BLaER1 treated with 17β-estradiol and CSF1 and Interleukin-3, amounts not matched to agents 10 nM and 100 nM (cell line): ENCODE measurements around the gene EFNA1.

Source experiments
- H3K27ac ChIP-seq, 11 experiments: shearing (Covaris generic); formaldehyde crosslinking; 2 replicates each; pipeline ENCODE4 v1.8.1; 2022
- H3K27me3 ChIP-seq, 11 experiments: shearing (Covaris generic); formaldehyde crosslinking; 2 replicates each; pipeline ENCODE4 v1.8.1; 2022
- H3K36me3 ChIP-seq, 11 experiments: shearing (Covaris generic); formaldehyde crosslinking; 2 replicates each; pipeline ENCODE4 v1.8.1; 2022
- H3K4me1 ChIP-seq, 10 experiments: shearing (Covaris generic); formaldehyde crosslinking; 2 replicates each; pipeline ENCODE4 v1.8.1; 2022
- H3K4me2 ChIP-seq, 11 experiments: shearing (Covaris generic); formaldehyde crosslinking; 2 replicates each; pipeline ENCODE4 v1.8.1; 2022
- H3K4me3 ChIP-seq, 10 experiments: shearing (Covaris generic); formaldehyde crosslinking; 2 replicates each; pipeline ENCODE4 v1.8.1; 2022
- H3K9ac ChIP-seq, 11 experiments: shearing (Covaris generic); formaldehyde crosslinking; 2 replicates each; pipeline ENCODE4 v1.8.1; 2022
- H3K9me3 ChIP-seq, 11 experiments: shearing (Covaris generic); formaldehyde crosslinking; replicated peaks in 1 of 11; 2 replicates each; pipeline ENCODE4 v1.8.1; 2022
- H4K20me1 ChIP-seq, 11 experiments: shearing (Covaris generic); formaldehyde crosslinking; 2 replicates each; pipeline ENCODE4 v1.8.1; 2022
- Cebpa-rat ChIP-seq, 11 experiments: shearing (Covaris generic); IDR thresholded peaks; 2 replicates each; pipeline ENCODE4 v1.8.1; 2022

Gene EFNA1

GRCh38 chr1:155182052-155182550 is 54.4 kb downstream of the EFNA1 start:
- no peak overlapping the region for H3K27ac ChIP-seq

GRCh38 chr1:155183775-155184221 is 56.1 kb downstream of the EFNA1 start:
- Histone ChIP-seq H3K9me3 (no peaks in the 10 kb centered on the region), H3K27me3 (no peaks in the 10 kb centered on the region), H3K9ac (peak overlapping the region; percentile 65 to 79 (median 74); a peak in 18 of 22 replicates), H4K20me1 (peaks cover 0 to 6% (median 0%) of the 10 kb centered on the region in 11 experiments; a peak in 2 of 22 replicates), H3K4me3 (peak overlapping the region in 4 of 10 experiments; percentile 3 to 24 (median 19); a peak in 4 of 20 replicates), H3K4me2 (peak overlapping the region; percentile 77 to 97 (median 90)), H3K27ac (peak overlapping the region in 10 of 11 experiments; percentile 69 to 88 (median 82); a peak in 21 of 22 replicates), H3K36me3 (peaks cover 23 to 53% (median 41%) of the 10 kb centered on the region in 11 experiments), H3K4me1 (peaks cover 48 to 76% (median 64%) of the 10 kb centered on the region in 10 experiments)
- no peak for TF ChIP-seq Cebpa-rat (IDR thresholded peaks at IDR 0.05)

More at GRCh38 chr1:155182052-155182550, 54.4 kb downstream of the EFNA1 start:
- Histone ChIP-seq H3K9me3 (no peaks in the 10 kb centered on the region), H3K4me2 (peak overlapping the region in 1 of 11 experiments; percentile 21; a peak in 1 of 22 replicates), H4K20me1 (peaks cover 0 to 6% (median 0%) of the 10 kb centered on the region in 11 experiments; a peak in 2 of 22 replicates), H3K9ac (no peak overlapping the region), H3K4me3 (no peak overlapping the region), H3K4me1 (peaks cover 47 to 82% (median 65%) of the 10 kb centered on the region in 10 experiments), H3K27me3 (no peaks in the 10 kb centered on the region), H3K36me3 (peaks cover 37 to 70% (median 56%) of the 10 kb centered on the region in 11 experiments)
- no peak for TF ChIP-seq Cebpa-rat (IDR thresholded peaks at IDR 0.05)

DNA sequence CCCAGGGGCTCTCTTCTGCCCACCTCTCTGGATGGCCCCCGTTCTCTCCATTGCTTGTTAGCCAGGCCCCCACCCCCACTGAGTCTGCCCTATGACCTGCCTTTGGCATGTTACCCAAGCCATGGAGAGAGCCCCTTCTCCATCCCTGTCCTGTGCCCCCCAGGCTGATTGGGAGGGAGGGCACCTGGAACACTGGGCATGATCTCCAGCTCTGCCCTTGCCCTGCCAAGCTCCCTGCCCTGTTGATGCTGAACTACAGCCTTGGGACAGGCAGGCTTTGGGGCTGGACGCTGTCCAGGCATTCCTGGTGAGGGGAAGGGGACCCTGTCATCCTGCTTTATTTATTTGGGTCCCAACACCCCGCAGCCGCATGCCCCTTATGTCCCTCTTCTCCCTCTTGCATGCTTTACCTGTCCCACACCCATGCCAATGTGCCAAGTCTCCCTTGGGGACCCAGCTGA is 56.7 kb downstream of the EFNA1 start:
- H3K9me3 ChIP-seq = no peaks in the 10 kb centered on the region
- H3K9ac ChIP-seq = peak overlapping the region; percentile 65 to 79 (median 74); a peak in 21 of 22 replicates
- peak overlapping the region; percentile 77 to 97 (median 90) for H3K4me2 ChIP-seq
- peaks cover 17 to 47% (median 35%) of the 10 kb centered on the region in 11 experiments for H3K36me3 ChIP-seq
- TF ChIP-seq Cebpa-rat (IDR thresholded peaks at IDR 0.05) = no peak
- H4K20me1 ChIP-seq = peaks cover 0 to 6% (median 0%) of the 10 kb centered on the region in 11 experiments; a peak in 2 of 22 replicates
- peaks cover 42 to 70% (median 58%) of the 10 kb centered on the region in 10 experiments for H3K4me1 ChIP-seq
- no peaks in the 10 kb centered on the region for H3K27me3 ChIP-seq
- H3K27ac ChIP-seq = peak overlapping the region; percentile 69 to 88 (median 81); a peak in 21 of 22 replicates
- peak overlapping the region in 7 of 10 experiments; percentile 3 to 24 (median 18); a peak in 7 of 20 replicates for H3K4me3 ChIP-seq
